ENCODE results near the gene PRSS53.

The PRSS53 gene

GRCh38 chr16:31093132-31093703, 4.5 kb upstream of the PRSS53 start:
- DNase-seq = no peak

- DNase-seq = no peak
Observed at GRCh38 chr16:31092330-31092729, 3.6 kb upstream of the PRSS53 start.

- DNase-seq = no peak
Observed at GRCh38 chr16:31090540-31090939, 1.8 kb upstream of the PRSS53 start.

GRCh38 chr16:31089199-31089598, 456 bp upstream of the PRSS53 start:
- DNase-seq = no peak

- no peak for DNase-seq
Observed at GRCh38 chr16:31087971-31088370, 772 bp downstream of the PRSS53 start.

GRCh38 chr16:31087481-31087880, 1.3 kb downstream of the PRSS53 start:
- no peak for DNase-seq

- DNase-seq = no peak
Observed at GRCh38 chr16:31086629-31086906, 2.2 kb downstream of the PRSS53 start.

GRCh38 chr16:31085873-31086628, 2.7 kb downstream of the PRSS53 start:
- DNase-seq = no peak

GRCh38 chr16:31085411-31085810, 3.3 kb downstream of the PRSS53 start:
- no peak for DNase-seq

GRCh38 chr16:31084584-31085302, 4.0 kb downstream of the PRSS53 start:
- DNase-seq = no peak

GRCh38 chr16:31083981-31084380, 4.8 kb downstream of the PRSS53 start:
- no peak for DNase-seq

GRCh38 chr16:31083556-31083955, 5.2 kb downstream of the PRSS53 start:
- no peak for DNase-seq

GRCh38 chr16:31083081-31083480, 5.7 kb downstream of the PRSS53 start:
- no peak for DNase-seq

GRCh38 chr16:31082368-31083045, 6.2 kb downstream of the PRSS53 start:
- no peak for DNase-seq

- DNase-seq = no peak
Observed at GRCh38 chr16:31081428-31082351, 7.1 kb downstream of the PRSS53 start.

GRCh38 chr16:31080756-31081419, 7.9 kb downstream of the PRSS53 start:
- DNase-seq = no peak

GRCh38 chr16:31080035-31080629, 8.6 kb downstream of the PRSS53 start:
- DNase-seq = no peak

- DNase-seq = no peak
Observed at GRCh38 chr16:31079342-31079944, 9.3 kb downstream of the PRSS53 start.

- no peak for DNase-seq
Observed at GRCh38 chr16:31078597-31079341, 10.0 kb downstream of the PRSS53 start.

- DNase-seq = no peak
Observed at GRCh38 chr16:31077592-31078396, 10.9 kb downstream of the PRSS53 start.

Measured in activated T-cell treated with anti-CD3 and anti-CD28 coated beads for 4 hours (primary cell).